GM19468 (cell line): ENCODE data around the gene AP3D1.
"Not testable (repeated sequence)": the region's sequence is repeated elsewhere in the genome, so short reads cannot be mapped to it uniquely, and the experiment has no call there.

ENCODE experiments used
- ATAC-seq: cut with Tn5 transposase; IDR thresholded peaks from one replicate; pipeline ENCODE4 v1.9.1; 2021; ENCODE audit warnings: mild to moderate bottlenecking, moderate library complexity, moderate number of reproducible peaks; ENCODE audit not compliant: unreplicated experiment; ENCODE audit errors: extremely low read depth

The AP3D1 gene

GRCh38 chr19:2151339-2152229 lies at the start of gene AP3D1:
TSS of gene AP3D1 (minus strand) at chr19:2151566. CDS start at chr19:2151334, 232 bp downstream.
- peak; percentile 68 for ATAC-seq

- ATAC-seq: not testable (repeated sequence)
These were observed 49.4 kb upstream of the AP3D1 start for GRCh38 chr19:2200624-2201294.

- ATAC-seq: no peak
These were observed 48.7 kb upstream of the AP3D1 start for GRCh38 chr19:2199861-2200623.

GRCh38 chr19:2199215-2199614 lies 47.8 kb upstream of the AP3D1 start:
- ATAC-seq: no peak

GRCh38 chr19:2198317-2198716 lies 47.0 kb upstream of the AP3D1 start:
- no peak for ATAC-seq

GRCh38 chr19:2197270-2197669 lies 45.9 kb upstream of the AP3D1 start:
- no peak for ATAC-seq

- no peak for ATAC-seq
These were observed 44.5 kb upstream of the AP3D1 start for GRCh38 chr19:2195914-2196313.

- ATAC-seq: no peak
These were observed 44.0 kb upstream of the AP3D1 start for GRCh38 chr19:2195361-2195760.

- ATAC-seq: no peak
These were observed 43.2 kb upstream of the AP3D1 start for GRCh38 chr19:2194513-2195078.

GRCh38 chr19:2193807-2194206 lies 42.4 kb upstream of the AP3D1 start:
- no peak for ATAC-seq

GRCh38 chr19:2192862-2193261 lies 41.5 kb upstream of the AP3D1 start:
- ATAC-seq: no peak

- ATAC-seq: no peak
These were observed 40.3 kb upstream of the AP3D1 start for GRCh38 chr19:2191456-2192310.

GRCh38 chr19:2190848-2191455 lies 39.6 kb upstream of the AP3D1 start:
- no peak for ATAC-seq

GRCh38 chr19:2189880-2190279 lies 38.5 kb upstream of the AP3D1 start:
- ATAC-seq: no peak

GRCh38 chr19:2188708-2189385 lies 37.5 kb upstream of the AP3D1 start:
- ATAC-seq: no peak

- no peak for ATAC-seq
These were observed 35.8 kb upstream of the AP3D1 start for GRCh38 chr19:2187159-2187558.

- ATAC-seq: no peak
These were observed 34.9 kb upstream of the AP3D1 start for GRCh38 chr19:2186071-2186846.

GRCh38 chr19:2185734-2186070 lies 34.3 kb upstream of the AP3D1 start:
- no peak for ATAC-seq
